Immature natural killer cell (primary cell): ENCODE measurements around the gene HECW1. TPM values are rescaled to one million over a fixed set of nuclear protein-coding genes. Genes with fewer than 3 reads are reported as not detected.
A peak's percentile ranks its signal among the peaks of the same experiment; 100 is the strongest.

Experiments
- DNase-seq, 3 donors: peaks; one replicate each; pipeline ENCODE4 v3.0.0; 2022; ENCODE audit warnings: mixed read lengths in 1 of 3
- H3K27ac Mint-ChIP-seq, 6 donors: one replicate each; pipeline ENCODE4 v1.8.0; 2020; ENCODE audit warnings: mixed read lengths in 6 of 6, mild to moderate bottlenecking in 5 of 6, inconsistent platforms in 4 of 6, moderate library complexity in 3 of 6
- H3K27me3 Mint-ChIP-seq, 3 donors: one replicate each; pipeline ENCODE4 v1.8.0; 2020 to 2021; ENCODE audit warnings: low read depth in 3 of 3, mild to moderate bottlenecking in 3 of 3, mixed read lengths in 3 of 3, moderate library complexity in 3 of 3, inconsistent platforms in 1 of 3
- H3K36me3 Mint-ChIP-seq, 3 donors: one replicate each; pipeline ENCODE4 v1.8.0; 2020; ENCODE audit warnings: mixed read lengths in 3 of 3, inconsistent platforms in 2 of 3, mild to moderate bottlenecking in 2 of 3
- H3K4me1 Mint-ChIP-seq, 2 donors: one replicate each; pipeline ENCODE4 v1.8.0; 2020; ENCODE audit warnings: inconsistent platforms in 2 of 2, mild to moderate bottlenecking in 2 of 2, mixed read lengths in 2 of 2, moderate library complexity in 1 of 2
- H3K4me3 Mint-ChIP-seq, 5 donors: one replicate each; pipeline ENCODE4 v1.8.0; 2020; ENCODE audit warnings: mild to moderate bottlenecking in 5 of 5, mixed read lengths in 5 of 5, inconsistent platforms in 3 of 5, moderate library complexity in 3 of 5
- H3K9me3 Mint-ChIP-seq, 6 donors: one replicate each; pipeline ENCODE4 v1.8.0; 2020; ENCODE audit warnings: mild to moderate bottlenecking in 6 of 6, mixed read lengths in 6 of 6, inconsistent platforms in 4 of 6, moderate library complexity in 3 of 6
- polyA plus RNA-seq, 3 donors: library from polyadenylated mRNA; unstranded; fragments of 300-500 nt; fragmentation: Illumina TruSeq; gene quantifications; one replicate each; pipeline ENCODE4 v1.2.3, GENCODE V29; 2021

Gene HECW1
- polyA plus RNA-seq, 3 donors from 2014 or later: not detected

- Mint-ChIP-seq H3K4me1 (no peaks in the 10 kb centered on the region), H3K9me3 (peaks cover 0 to 4% (median 0%) of the 10 kb centered on the region in 6 donors), H3K27me3 (peaks cover 1 to 9% (median 3%) of the 10 kb centered on the region in 3 donors), H3K36me3 (no peaks in the 10 kb centered on the region), H3K27ac (no peak overlapping the region), H3K4me3 (no peak overlapping the region)
- DNase-seq: no peak
Measured at GRCh38 chr7:43096875-43097274, 15.6 kb upstream of the HECW1 start.

- H3K27ac Mint-ChIP-seq: no peak overlapping the region
- DNase-seq: no peak
- no peaks in the 10 kb centered on the region for H3K36me3 Mint-ChIP-seq
- H3K4me3 Mint-ChIP-seq: no peak overlapping the region
- peaks cover 0 to 4% (median 0%) of the 10 kb centered on the region in 6 donors for H3K9me3 Mint-ChIP-seq
- H3K4me1 Mint-ChIP-seq: no peaks in the 10 kb centered on the region
- H3K27me3 Mint-ChIP-seq: peaks cover 4 to 9% (median 4%) of the 10 kb centered on the region in 3 donors
Measured at GRCh38 chr7:43099750-43100149, 12.7 kb upstream of the HECW1 start.

GRCh38 chr7:43104874-43105520 lies 7.5 kb upstream of the HECW1 start:
- peaks cover 2 to 16% (median 6%) of the 10 kb centered on the region in 3 donors for H3K27me3 Mint-ChIP-seq
- no peaks in the 10 kb centered on the region for H3K9me3 Mint-ChIP-seq
- no peaks in the 10 kb centered on the region for H3K36me3 Mint-ChIP-seq
- H3K4me3 Mint-ChIP-seq: no peak overlapping the region
- DNase-seq: no peak
- no peak overlapping the region for H3K27ac Mint-ChIP-seq
- no peaks in the 10 kb centered on the region for H3K4me1 Mint-ChIP-seq

GRCh38 chr7:43105521-43106120 lies 6.8 kb upstream of the HECW1 start:
- H3K27ac Mint-ChIP-seq: no peak overlapping the region
- H3K36me3 Mint-ChIP-seq: no peaks in the 10 kb centered on the region
- H3K4me3 Mint-ChIP-seq: no peak overlapping the region
- no peak for DNase-seq
- H3K9me3 Mint-ChIP-seq: no peaks in the 10 kb centered on the region
- peaks cover 2 to 16% (median 6%) of the 10 kb centered on the region in 3 donors for H3K27me3 Mint-ChIP-seq
- no peaks in the 10 kb centered on the region for H3K4me1 Mint-ChIP-seq

- Mint-ChIP-seq H3K4me3 (no peak overlapping the region), H3K9me3 (no peaks in the 10 kb centered on the region), H3K27me3 (peaks cover 5 to 26% (median 5%) of the 10 kb centered on the region in 3 donors), H3K36me3 (no peaks in the 10 kb centered on the region), H3K27ac (no peak overlapping the region), H3K4me1 (peaks cover 0 to 1% of the 10 kb centered on the region in 2 donors)
- no peak for DNase-seq
Measured at GRCh38 chr7:43108255-43109011, 4.0 kb upstream of the HECW1 start.

GRCh38 chr7:43110791-43111535 lies 1.5 kb upstream of the HECW1 start:
- Mint-ChIP-seq H3K4me3 (peak overlapping the region in 1 of 5 donors; percentile 15), H3K36me3 (no peaks in the 10 kb centered on the region), H3K9me3 (no peaks in the 10 kb centered on the region), H3K27ac (no peak overlapping the region), H3K27me3 (peaks cover 3 to 39% (median 13%) of the 10 kb centered on the region in 3 donors), H3K4me1 (peaks cover 0 to 1% of the 10 kb centered on the region in 2 donors)
- DNase-seq: no peak

- Mint-ChIP-seq H3K27me3 (peaks cover 3 to 39% (median 13%) of the 10 kb centered on the region in 3 donors), H3K27ac (no peak overlapping the region), H3K4me3 (peak overlapping the region in 1 of 5 donors; percentile 15), H3K4me1 (peaks cover 0 to 1% of the 10 kb centered on the region in 2 donors), H3K9me3 (no peaks in the 10 kb centered on the region), H3K36me3 (no peaks in the 10 kb centered on the region)
- DNase-seq: no peak
Measured at GRCh38 chr7:43111630-43112458, 603 bp upstream of the HECW1 start.

GRCh38 chr7:43112941-43113621 lies 634 bp downstream of the HECW1 start:
- Mint-ChIP-seq H3K27ac (no peak overlapping the region), H3K27me3 (peaks cover 3 to 41% (median 13%) of the 10 kb centered on the region in 3 donors), H3K4me1 (peaks cover 0 to 1% of the 10 kb centered on the region in 2 donors), H3K9me3 (no peaks in the 10 kb centered on the region), H3K36me3 (no peaks in the 10 kb centered on the region), H3K4me3 (no peak overlapping the region)
- no peak for DNase-seq

- Mint-ChIP-seq H3K4me3 (no peak overlapping the region), H3K36me3 (no peaks in the 10 kb centered on the region), H3K4me1 (peaks cover 0 to 1% of the 10 kb centered on the region in 2 donors), H3K27ac (no peak overlapping the region), H3K9me3 (no peaks in the 10 kb centered on the region), H3K27me3 (peaks cover 3 to 35% (median 11%) of the 10 kb centered on the region in 3 donors)
- no peak for DNase-seq
Measured at GRCh38 chr7:43113622-43114457, 1.4 kb downstream of the HECW1 start.

GRCh38 chr7:43114458-43114780 lies 2.0 kb downstream of the HECW1 start:
- Mint-ChIP-seq H3K27me3 (peaks cover 3 to 34% (median 11%) of the 10 kb centered on the region in 3 donors), H3K9me3 (no peaks in the 10 kb centered on the region), H3K27ac (no peak overlapping the region), H3K36me3 (no peaks in the 10 kb centered on the region), H3K4me1 (peaks cover 0 to 1% of the 10 kb centered on the region in 2 donors), H3K4me3 (no peak overlapping the region)
- no peak for DNase-seq

GRCh38 chr7:43116451-43116850 lies 4.0 kb downstream of the HECW1 start:
- DNase-seq: no peak
- no peak overlapping the region for H3K4me3 Mint-ChIP-seq
- no peak overlapping the region for H3K27ac Mint-ChIP-seq
- no peaks in the 10 kb centered on the region for H3K36me3 Mint-ChIP-seq
- H3K27me3 Mint-ChIP-seq: peaks cover 3 to 29% (median 8%) of the 10 kb centered on the region in 3 donors
- H3K9me3 Mint-ChIP-seq: no peaks in the 10 kb centered on the region
- H3K4me1 Mint-ChIP-seq: peaks cover 0 to 1% of the 10 kb centered on the region in 2 donors

- H3K27me3 Mint-ChIP-seq: peaks cover under 1 to 24% (median 8%) of the 10 kb centered on the region in 3 donors
- no peaks in the 10 kb centered on the region for H3K4me1 Mint-ChIP-seq
- no peak overlapping the region for H3K27ac Mint-ChIP-seq
- no peaks in the 10 kb centered on the region for H3K9me3 Mint-ChIP-seq
- no peak overlapping the region for H3K4me3 Mint-ChIP-seq
- DNase-seq: no peak
- H3K36me3 Mint-ChIP-seq: no peaks in the 10 kb centered on the region
Measured at GRCh38 chr7:43117095-43117494, 4.6 kb downstream of the HECW1 start.
